ENCODE results near the gene PAF1.
"Not testable (repeated sequence)": the region's sequence is repeated elsewhere in the genome, so short reads cannot be mapped to it uniquely, and the experiment has no call there.

PAF1 gene

GRCh38 chr19:39356647-39357046, 34.3 kb downstream of the PAF1 start:
- H3K4me3 ChIP-seq (ENCODE audit: low read depth, low read length), result no peak overlapping the region

GRCh38 chr19:39356073-39356472, 34.8 kb downstream of the PAF1 start:
- no peak overlapping the region for H3K4me3 ChIP-seq (ENCODE audit: low read depth, low read length)

- H3K4me3 ChIP-seq (ENCODE audit: low read depth, low read length), result no peak overlapping the region
These were observed 35.7 kb downstream of the PAF1 start for GRCh38 chr19:39355253-39355652.

GRCh38 chr19:39352381-39353255, 38.3 kb downstream of the PAF1 start:
- no peak overlapping the region for H3K4me3 ChIP-seq (ENCODE audit: low read depth, low read length)

GRCh38 chr19:39351537-39352064, 39.3 kb downstream of the PAF1 start:
- no peak overlapping the region for H3K4me3 ChIP-seq (ENCODE audit: low read depth, low read length)

- no peak overlapping the region for H3K4me3 ChIP-seq (ENCODE audit: low read depth, low read length)
These were observed 40.8 kb downstream of the PAF1 start for GRCh38 chr19:39350156-39350555.

- no peak overlapping the region for H3K4me3 ChIP-seq (ENCODE audit: low read depth, low read length)
These were observed 41.6 kb downstream of the PAF1 start for GRCh38 chr19:39349326-39349725.

GRCh38 chr19:39347332-39348164, 43.4 kb downstream of the PAF1 start:
- H3K4me3 ChIP-seq (ENCODE audit: low read depth, low read length), result no peak overlapping the region

- H3K4me3 ChIP-seq (ENCODE audit: low read depth, low read length), result no peak overlapping the region
These were observed 45.0 kb downstream of the PAF1 start for GRCh38 chr19:39345956-39346355.

GRCh38 chr19:39342647-39343305, 48.1 kb downstream of the PAF1 start:
- H3K4me3 ChIP-seq (ENCODE audit: low read depth, low read length), result peak overlapping the region; percentile 70

- peak within 1 kb of the TSS; percentile 98 for H3K4me3 ChIP-seq (ENCODE audit: low read depth, low read length)
These were observed 48.9 kb downstream of the PAF1 start, which contains the start of gene SAMD4B for GRCh38 chr19:39341719-39342604. Gene SAMD4B, plus strand, starts transcription at chr19:39342421. Its CDS starts 14,473 bp downstream, at chr19:39356894.

- H3K4me3 ChIP-seq (ENCODE audit: low read depth, low read length), result peak overlapping the region; percentile 98
These were observed 49.7 kb downstream of the PAF1 start for GRCh38 chr19:39341129-39341718.

GRCh38 chr19:39340156-39340555, 50.8 kb downstream of the PAF1 start:
- not testable (repeated sequence) for H3K4me3 ChIP-seq (ENCODE audit: low read depth, low read length)

- no peak overlapping the region for H3K4me3 ChIP-seq (ENCODE audit: low read depth, low read length)
These were observed 51.2 kb downstream of the PAF1 start for GRCh38 chr19:39339674-39340073.

GRCh38 chr19:39336483-39336882, 54.4 kb downstream of the PAF1 start:
- H3K4me3 ChIP-seq (ENCODE audit: low read depth, low read length), result no peak overlapping the region
